Measurements from ENCODE around the gene HTR1A. TPM values are rescaled to one million over a fixed set of nuclear protein-coding genes. Genes with fewer than 3 reads are reported as not detected.

The HTR1A gene
- total RNA-seq, 1 experiment from 2014 or later: not detected

DNA sequence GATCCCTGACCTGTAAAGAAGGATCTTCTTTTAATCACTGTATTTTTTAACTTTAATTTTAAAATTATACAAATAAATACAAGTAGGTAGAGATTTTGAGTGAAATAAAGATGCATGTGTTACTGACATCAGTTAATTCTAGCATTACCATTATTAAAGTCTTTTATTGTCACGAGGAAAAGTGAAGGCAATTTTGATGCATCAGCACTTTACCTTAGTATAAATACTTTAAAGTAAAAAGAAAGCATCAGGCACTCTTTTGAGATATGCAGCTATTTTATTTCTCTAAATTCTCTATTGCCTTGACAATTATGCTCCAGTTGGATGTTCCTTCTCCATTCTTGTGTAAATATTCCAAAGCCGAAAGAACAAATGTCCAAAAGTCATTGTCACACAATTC, 4.6 kb downstream of the HTR1A start:
- intact Hi-C loops (cut with micrococcal nuclease; ENCODE audit: unreplicated experiment): no loop called here
- Mint-ChIP-seq H3K27ac (ENCODE audit: unreplicated experiment) (no peak overlapping the region), H3K4me3 (ENCODE audit: low read depth, unreplicated experiment) (no peak overlapping the region), H3K27me3 (ENCODE audit: unreplicated experiment) (no peaks in the 10 kb centered on the region), H3K36me3 (ENCODE audit: insufficient read depth, unreplicated experiment) (no peaks in the 10 kb centered on the region), H3K4me1 (ENCODE audit: low read depth, unreplicated experiment) (no peaks in the 10 kb centered on the region), H3K9me3 (ENCODE audit: low read depth, unreplicated experiment) (peaks cover 14% of the 10 kb centered on the region)
- no peak for DNase-seq
- BruUV-seq (replicated peaks): no TSS peak
- CTCF ChIA-PET: no interaction called here
- no peak for TF ChIP-seq CTCF (IDR thresholded peaks at IDR 0.05; ENCODE audit: unreplicated experiment)

DNA sequence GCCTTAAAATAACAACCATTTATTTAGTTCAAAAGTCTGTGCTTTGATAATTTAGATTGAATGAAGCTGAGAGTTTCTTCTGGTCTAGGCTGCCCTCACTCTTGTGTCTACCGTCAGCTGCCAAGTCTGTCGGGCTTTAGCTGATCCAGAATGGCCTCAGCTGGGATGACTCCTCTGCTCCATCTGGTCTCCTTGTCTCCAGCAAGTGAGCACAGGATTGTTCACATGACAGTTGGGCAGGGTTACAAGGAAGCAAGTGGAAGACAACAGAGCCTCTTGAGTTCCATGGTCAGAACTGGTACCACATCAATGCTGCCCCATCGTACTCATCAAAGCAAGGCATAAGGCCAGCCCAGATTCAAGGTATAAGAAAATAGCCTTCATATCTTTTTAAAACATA, 9.0 kb downstream of the HTR1A start:
- peaks cover 4% of the 10 kb centered on the region for H3K9me3 Mint-ChIP-seq (ENCODE audit: low read depth, unreplicated experiment)
- no peaks in the 10 kb centered on the region for H3K4me1 Mint-ChIP-seq (ENCODE audit: low read depth, unreplicated experiment)
- no peak for DNase-seq
- H3K36me3 Mint-ChIP-seq (ENCODE audit: insufficient read depth, unreplicated experiment): no peaks in the 10 kb centered on the region
- TF ChIP-seq CTCF (IDR thresholded peaks at IDR 0.05; ENCODE audit: unreplicated experiment): no peak
- H3K27ac Mint-ChIP-seq (ENCODE audit: unreplicated experiment): no peak overlapping the region
- intact Hi-C loops (cut with micrococcal nuclease; ENCODE audit: unreplicated experiment): no loop called here
- CTCF ChIA-PET: no interaction called here
- no TSS peak for BruUV-seq (replicated peaks)
- no peak overlapping the region for H3K4me3 Mint-ChIP-seq (ENCODE audit: low read depth, unreplicated experiment)
- H3K27me3 Mint-ChIP-seq (ENCODE audit: unreplicated experiment): no peaks in the 10 kb centered on the region

DNA sequence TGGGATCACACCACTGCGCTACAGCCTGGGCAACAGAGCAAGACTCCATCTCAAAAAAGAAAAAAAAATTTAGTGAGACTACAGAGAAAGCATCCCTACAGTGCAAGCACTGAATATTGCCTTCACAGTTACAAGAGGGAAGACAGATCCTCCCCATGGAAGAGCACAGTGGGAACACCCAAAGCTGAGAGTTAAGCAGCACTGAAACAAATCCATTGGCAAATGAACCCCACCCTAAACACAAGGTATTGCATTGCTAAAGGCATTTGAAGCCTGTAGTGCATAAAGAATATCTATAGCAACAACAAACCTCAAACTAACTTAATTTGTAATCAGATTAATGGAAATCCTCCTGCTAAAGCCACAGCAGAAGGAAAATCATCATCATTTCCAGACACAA, 27.1 kb downstream of the HTR1A start:
- no peak overlapping the region for H3K27ac Mint-ChIP-seq (ENCODE audit: unreplicated experiment)
- intact Hi-C loops (cut with micrococcal nuclease; ENCODE audit: unreplicated experiment): no loop called here
- BruUV-seq (replicated peaks): no TSS peak
- no peaks in the 10 kb centered on the region for H3K4me1 Mint-ChIP-seq (ENCODE audit: low read depth, unreplicated experiment)
- DNase-seq: no peak
- H3K9me3 Mint-ChIP-seq (ENCODE audit: low read depth, unreplicated experiment): peaks cover 4% of the 10 kb centered on the region
- no peaks in the 10 kb centered on the region for H3K27me3 Mint-ChIP-seq (ENCODE audit: unreplicated experiment)
- TF ChIP-seq CTCF (IDR thresholded peaks at IDR 0.05; ENCODE audit: unreplicated experiment): no peak
- H3K4me3 Mint-ChIP-seq (ENCODE audit: low read depth, unreplicated experiment): no peak overlapping the region
- no peaks in the 10 kb centered on the region for H3K36me3 Mint-ChIP-seq (ENCODE audit: insufficient read depth, unreplicated experiment)
- CTCF ChIA-PET: interaction anchor here (0.6 kb wide), 1 partner anchor 68 kb away, joined by 5 read pairs; no protein-coding TSS in a partner anchor

GRCh38 chr5:63931836-63932235, 30.4 kb downstream of the HTR1A start:
- CTCF ChIA-PET: no interaction called here
- BruUV-seq (replicated peaks): no TSS peak
- H3K36me3 Mint-ChIP-seq (ENCODE audit: insufficient read depth, unreplicated experiment): no peaks in the 10 kb centered on the region
- H3K4me3 Mint-ChIP-seq (ENCODE audit: low read depth, unreplicated experiment): no peak overlapping the region
- H3K27ac Mint-ChIP-seq (ENCODE audit: unreplicated experiment): no peak overlapping the region
- peaks cover 2% of the 10 kb centered on the region for H3K9me3 Mint-ChIP-seq (ENCODE audit: low read depth, unreplicated experiment)
- no peak for TF ChIP-seq CTCF (IDR thresholded peaks at IDR 0.05; ENCODE audit: unreplicated experiment)
- DNase-seq: no peak
- H3K4me1 Mint-ChIP-seq (ENCODE audit: low read depth, unreplicated experiment): no peaks in the 10 kb centered on the region
- H3K27me3 Mint-ChIP-seq (ENCODE audit: unreplicated experiment): no peaks in the 10 kb centered on the region
- intact Hi-C loops (cut with micrococcal nuclease; ENCODE audit: unreplicated experiment): no loop called here

DNA sequence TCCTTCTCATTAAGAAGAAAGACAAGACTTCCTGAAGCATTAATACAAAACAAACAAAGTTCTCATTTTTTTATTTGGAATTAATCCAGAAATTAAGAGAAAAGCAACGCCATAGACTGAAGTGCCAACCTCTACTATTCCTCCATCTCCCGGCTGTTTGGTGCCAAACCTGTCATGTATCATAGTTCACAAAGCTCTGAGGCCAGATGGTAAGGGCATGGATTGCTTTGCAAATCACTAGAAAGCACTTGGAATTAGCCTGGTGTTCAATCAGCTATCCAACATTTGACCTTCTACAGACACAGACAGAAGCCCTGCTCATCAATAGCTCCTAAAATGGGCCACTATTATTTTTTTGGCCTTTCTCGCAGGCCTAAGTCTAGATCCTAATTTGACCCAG, 33.8 kb downstream of the HTR1A start:
- intact Hi-C loops (cut with micrococcal nuclease; ENCODE audit: unreplicated experiment): no loop called here
- Mint-ChIP-seq H3K27me3 (ENCODE audit: unreplicated experiment) (no peaks in the 10 kb centered on the region), H3K36me3 (ENCODE audit: insufficient read depth, unreplicated experiment) (no peaks in the 10 kb centered on the region), H3K4me1 (ENCODE audit: low read depth, unreplicated experiment) (no peaks in the 10 kb centered on the region), H3K27ac (ENCODE audit: unreplicated experiment) (no peak overlapping the region), H3K4me3 (ENCODE audit: low read depth, unreplicated experiment) (no peak overlapping the region), H3K9me3 (ENCODE audit: low read depth, unreplicated experiment) (no peaks in the 10 kb centered on the region)
- no peak for TF ChIP-seq CTCF (IDR thresholded peaks at IDR 0.05; ENCODE audit: unreplicated experiment)
- no TSS peak for BruUV-seq (replicated peaks)
- CTCF ChIA-PET: no interaction called here
- DNase-seq: no peak

All from Calu3 (cell line).